ENCODE data around the gene MYOZ3. TPM values are rescaled to one million over a fixed set of nuclear protein-coding genes. Genes with fewer than 3 reads are reported as not detected.
A peak's percentile ranks its signal among the peaks of the same experiment; 100 is the strongest.

The MYOZ3 gene
- total RNA-seq, 1 donor from 2014 or later: 4.6 TPM

DNA sequence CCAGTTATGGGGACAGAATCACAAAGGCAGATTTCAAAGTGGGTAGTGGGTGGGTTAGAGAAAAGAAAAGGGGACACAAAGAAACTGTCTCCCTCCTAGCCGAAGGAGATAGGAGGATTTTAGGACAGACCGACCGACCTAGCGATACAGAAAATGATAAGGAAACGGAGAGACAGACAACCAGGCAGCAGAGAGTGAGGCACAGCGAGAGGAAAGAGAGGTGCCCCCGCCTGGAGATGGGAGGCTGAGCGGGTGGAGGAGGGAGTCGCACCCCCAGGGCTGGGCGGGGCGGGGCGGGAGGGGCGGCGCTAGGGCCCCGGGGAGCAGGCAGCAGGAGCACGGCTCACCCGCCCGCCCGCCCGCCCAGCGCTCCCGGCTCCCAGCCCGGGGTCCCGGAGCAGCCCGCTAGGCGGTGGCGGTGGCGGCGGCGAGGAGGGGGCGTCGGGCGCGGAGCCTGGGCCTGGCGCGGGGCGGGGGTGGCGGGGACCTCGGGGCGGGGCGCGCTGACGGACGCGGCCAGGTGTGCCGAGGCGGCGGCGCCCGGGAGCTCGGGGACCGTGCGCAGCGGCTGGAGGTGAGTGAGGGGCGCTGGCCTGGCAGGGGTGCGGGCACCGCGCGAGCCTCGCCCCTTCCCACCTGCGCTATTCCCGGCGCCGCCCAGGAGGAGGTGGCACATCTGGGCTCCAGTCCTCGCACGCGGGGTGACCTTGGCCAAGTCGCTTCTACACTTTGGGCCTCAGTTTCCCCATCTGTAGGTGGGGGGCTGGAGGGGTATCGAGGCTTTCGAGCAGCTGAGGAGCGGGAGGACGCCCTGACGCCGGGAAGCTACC lies 36.5 kb upstream of the MYOZ3 start:
- Histone ChIP-seq H3K36me3 (ENCODE audit: control insufficient read depth, insufficient read depth, low read length) (no peaks in the 10 kb centered on the region), H3K4me3 (ENCODE audit: low read depth, low read length) (peak overlapping the region; percentile 55), H3K27me3 (ENCODE audit: control insufficient read depth, insufficient read depth, low read length) (peaks cover 8% of the 10 kb centered on the region)
- TF ChIP-seq, protein P1, sequence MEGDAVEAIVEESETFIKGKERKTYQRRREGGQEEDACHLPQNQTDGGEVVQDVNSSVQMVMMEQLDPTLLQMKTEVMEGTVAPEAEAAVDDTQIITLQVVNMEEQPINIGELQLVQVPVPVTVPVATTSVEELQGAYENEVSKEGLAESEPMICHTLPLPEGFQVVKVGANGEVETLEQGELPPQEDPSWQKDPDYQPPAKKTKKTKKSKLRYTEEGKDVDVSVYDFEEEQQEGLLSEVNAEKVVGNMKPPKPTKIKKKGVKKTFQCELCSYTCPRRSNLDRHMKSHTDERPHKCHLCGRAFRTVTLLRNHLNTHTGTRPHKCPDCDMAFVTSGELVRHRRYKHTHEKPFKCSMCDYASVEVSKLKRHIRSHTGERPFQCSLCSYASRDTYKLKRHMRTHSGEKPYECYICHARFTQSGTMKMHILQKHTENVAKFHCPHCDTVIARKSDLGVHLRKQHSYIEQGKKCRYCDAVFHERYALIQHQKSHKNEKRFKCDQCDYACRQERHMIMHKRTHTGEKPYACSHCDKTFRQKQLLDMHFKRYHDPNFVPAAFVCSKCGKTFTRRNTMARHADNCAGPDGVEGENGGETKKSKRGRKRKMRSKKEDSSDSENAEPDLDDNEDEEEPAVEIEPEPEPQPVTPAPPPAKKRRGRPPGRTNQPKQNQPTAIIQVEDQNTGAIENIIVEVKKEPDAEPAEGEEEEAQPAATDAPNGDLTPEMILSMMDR (IDR thresholded peaks at IDR 0.05; ENCODE audit: insufficient read depth, low read length, poor library complexity, severe bottlenecking): no peak
- DNase-seq (ENCODE audit: low read depth): no peak

DNA sequence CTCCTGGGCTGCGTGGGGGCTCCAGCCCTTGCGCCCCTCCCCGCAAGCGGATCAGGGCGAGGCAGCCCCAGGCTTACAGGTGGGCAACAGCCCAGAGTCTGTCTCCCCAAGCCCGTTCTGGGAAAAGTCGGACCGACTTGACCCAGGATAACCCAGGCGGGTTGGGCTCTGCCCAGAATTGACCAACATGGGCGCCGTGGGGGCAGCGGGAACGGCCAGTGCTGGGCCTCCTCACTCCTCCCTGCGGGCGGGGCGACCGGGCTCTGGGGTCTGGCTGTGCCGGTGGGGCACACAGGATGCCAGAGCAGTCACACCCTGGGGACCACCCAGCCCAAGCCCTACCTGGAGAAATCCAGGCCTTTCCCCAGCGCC lies 35.9 kb upstream of the MYOZ3 start:
- H3K27me3 ChIP-seq (ENCODE audit: control insufficient read depth, insufficient read depth, low read length): peaks cover 8% of the 10 kb centered on the region
- TF ChIP-seq, protein P1 (IDR thresholded peaks at IDR 0.05; ENCODE audit: insufficient read depth, low read length, poor library complexity, severe bottlenecking): no peak
- H3K36me3 ChIP-seq (ENCODE audit: control insufficient read depth, insufficient read depth, low read length): no peaks in the 10 kb centered on the region
- peak overlapping the region; percentile 55 for H3K4me3 ChIP-seq (ENCODE audit: low read depth, low read length)
- no peak for DNase-seq (ENCODE audit: low read depth)

DNA sequence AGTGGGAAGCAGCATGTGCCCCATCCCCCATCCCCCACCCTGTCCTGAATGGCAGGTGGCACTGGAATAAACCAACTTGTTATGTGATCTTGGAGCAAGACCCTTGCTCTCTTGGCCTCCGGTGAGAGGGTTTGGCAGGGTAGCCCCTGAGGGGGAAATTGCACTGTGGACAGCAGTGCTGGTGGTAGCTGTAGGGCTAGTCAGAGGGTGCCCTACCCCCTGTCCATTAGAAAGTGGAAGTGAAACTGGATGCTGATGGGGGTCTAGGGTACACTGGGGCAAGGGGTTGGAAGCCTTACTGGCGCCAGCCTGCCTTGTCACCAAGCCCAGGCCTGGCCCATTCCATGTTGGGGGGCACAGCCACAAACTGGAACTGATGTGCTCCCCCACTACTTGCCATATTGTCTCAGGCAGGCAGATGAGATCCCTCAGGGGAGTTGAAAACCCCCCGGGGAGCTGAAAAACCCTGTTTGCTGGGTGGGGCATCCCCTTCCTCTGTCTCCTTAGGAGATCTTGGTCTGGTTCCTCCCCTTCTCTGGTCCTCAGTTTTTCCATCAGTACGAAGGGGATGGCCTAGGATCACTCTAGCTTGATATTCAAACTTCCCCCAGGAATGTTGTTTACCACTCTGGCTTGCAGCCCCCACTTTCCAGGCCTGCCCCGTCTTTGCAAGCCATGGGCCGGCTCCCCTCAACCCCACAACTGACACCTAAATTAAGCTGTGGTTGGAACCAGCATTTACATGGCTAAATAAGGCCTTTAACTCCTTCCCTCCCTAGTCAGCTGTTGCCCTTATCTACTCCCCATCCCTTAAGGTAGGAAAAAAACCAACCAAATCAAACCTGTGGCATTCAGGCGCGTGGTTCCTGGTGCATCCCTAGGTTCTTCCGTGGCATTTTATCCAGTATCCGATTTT lies 35.0 kb upstream of the MYOZ3 start:
- Histone ChIP-seq H3K36me3 (ENCODE audit: control insufficient read depth, insufficient read depth, low read length) (no peaks in the 10 kb centered on the region), H3K27me3 (ENCODE audit: control insufficient read depth, insufficient read depth, low read length) (peaks cover 8% of the 10 kb centered on the region), H3K4me3 (ENCODE audit: low read depth, low read length) (no peak overlapping the region)
- TF ChIP-seq, protein P1 (IDR thresholded peaks at IDR 0.05; ENCODE audit: insufficient read depth, low read length, poor library complexity, severe bottlenecking): no peak
- DNase-seq (ENCODE audit: low read depth): no peak

DNA sequence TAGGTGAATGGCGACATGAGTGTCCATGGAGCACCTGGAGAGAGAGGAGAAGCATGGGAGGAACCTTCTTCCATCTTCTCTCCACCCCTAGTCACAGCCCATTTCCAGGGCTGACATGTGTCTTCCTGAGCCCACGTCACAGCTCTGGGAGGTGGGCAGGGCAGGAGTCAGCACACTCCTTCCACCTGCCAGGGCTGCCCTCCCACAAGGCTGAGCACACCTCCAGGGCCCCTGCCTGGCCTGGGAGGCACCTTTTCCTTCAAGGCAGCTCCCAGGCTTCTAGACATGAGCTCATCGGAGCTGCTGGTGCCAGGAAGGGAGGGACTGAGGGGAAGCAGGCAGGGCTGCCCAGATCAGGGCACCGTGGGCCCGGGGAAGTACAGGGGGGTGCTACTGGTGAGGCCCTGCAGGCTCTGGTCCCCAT lies 34.2 kb upstream of the MYOZ3 start:
- DNase-seq (ENCODE audit: low read depth): no peak
- Histone ChIP-seq H3K27me3 (ENCODE audit: control insufficient read depth, insufficient read depth, low read length) (peaks cover 5% of the 10 kb centered on the region), H3K36me3 (ENCODE audit: control insufficient read depth, insufficient read depth, low read length) (no peaks in the 10 kb centered on the region), H3K4me3 (ENCODE audit: low read depth, low read length) (no peak overlapping the region)
- TF ChIP-seq, protein P1 (IDR thresholded peaks at IDR 0.05; ENCODE audit: insufficient read depth, low read length, poor library complexity, severe bottlenecking): no peak

DNA sequence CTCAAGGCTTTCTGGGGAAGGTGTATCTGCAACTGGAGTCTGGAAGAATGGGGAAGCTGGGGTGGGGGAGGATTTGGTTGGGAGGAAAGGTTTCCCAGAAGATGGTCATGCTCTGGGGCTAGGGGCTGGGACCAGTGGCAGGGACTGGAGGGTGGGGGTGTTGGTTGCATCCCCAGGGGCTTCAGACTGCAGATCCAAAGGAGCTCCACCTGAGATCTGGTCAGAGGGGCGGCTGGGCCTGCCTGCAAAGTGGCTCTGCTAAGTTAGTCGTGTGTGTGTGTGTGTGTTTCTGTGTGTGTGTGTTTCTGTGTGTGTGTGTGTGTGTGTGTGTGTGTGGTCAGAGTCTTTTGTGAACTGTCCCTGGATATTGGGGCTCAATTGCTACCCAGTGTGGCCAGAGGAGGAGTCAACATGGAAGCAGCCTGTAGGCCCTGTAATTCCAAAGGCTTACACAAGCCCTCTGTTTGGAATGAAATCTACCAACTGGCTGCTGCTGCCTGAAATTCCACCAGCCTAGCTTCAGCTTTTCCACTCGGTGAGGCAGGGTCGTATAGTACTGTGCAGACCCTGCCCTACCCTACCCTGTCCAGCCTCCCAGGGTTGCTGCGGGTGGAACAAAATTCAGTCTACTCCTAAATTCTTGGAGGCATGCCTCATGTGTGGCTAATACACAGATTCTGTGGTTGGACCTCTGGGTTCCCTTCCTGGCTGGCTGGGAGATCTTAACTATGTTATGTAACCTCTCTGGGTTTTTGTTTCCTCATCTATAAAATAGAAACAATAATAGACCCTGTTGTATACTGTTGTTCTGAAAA lies 33.1 kb upstream of the MYOZ3 start:
- peaks cover 5% of the 10 kb centered on the region for H3K27me3 ChIP-seq (ENCODE audit: control insufficient read depth, insufficient read depth, low read length)
- TF ChIP-seq, protein P1 (IDR thresholded peaks at IDR 0.05; ENCODE audit: insufficient read depth, low read length, poor library complexity, severe bottlenecking): no peak
- no peaks in the 10 kb centered on the region for H3K36me3 ChIP-seq (ENCODE audit: control insufficient read depth, insufficient read depth, low read length)
- DNase-seq (ENCODE audit: low read depth): no peak
- H3K4me3 ChIP-seq (ENCODE audit: low read depth, low read length): no peak overlapping the region

Data from kidney epithelial cell (primary cell).